OCI-M2 (cell line): Measurements from ENCODE around the gene S100A8.
"Not testable (repeated sequence)": the region's sequence is repeated elsewhere in the genome, so short reads cannot be mapped to it uniquely, and the experiment has no call there.

Experiments
- DNase-seq: peaks from one replicate; lab custom pipeline; 2025; ENCODE audit not compliant: unreplicated experiment; lab: John Stamatoyannopoulos, UW

Gene S100A8

GRCh38 chr1:153390938-153391710 is at the start of gene S100A8:
Gene S100A8, minus strand, starts transcription at chr1:153391073. Its CDS starts 538 bp downstream, at chr1:153390535.
- no peak for DNase-seq

- DNase-seq = no peak
Measured at GRCh38 chr1:153439273-153439672, 48.4 kb upstream of the S100A8 start.

- DNase-seq = no peak
Measured at GRCh38 chr1:153438599-153438998, 47.7 kb upstream of the S100A8 start.

GRCh38 chr1:153437236-153437635 is 46.4 kb upstream of the S100A8 start:
- DNase-seq = no peak

GRCh38 chr1:153434746-153435455 is 44.0 kb upstream of the S100A8 start:
- DNase-seq = no peak

GRCh38 chr1:153432874-153433681 is 42.2 kb upstream of the S100A8 start:
- no peak for DNase-seq

GRCh38 chr1:153431928-153432327 is 41.1 kb upstream of the S100A8 start:
- no peak for DNase-seq

- no peak for DNase-seq
Measured at GRCh38 chr1:153431427-153431826, 40.6 kb upstream of the S100A8 start.

- DNase-seq = no peak
Measured at GRCh38 chr1:153431002-153431401, 40.1 kb upstream of the S100A8 start.

- DNase-seq = no peak
Measured at GRCh38 chr1:153430561-153430960, 39.7 kb upstream of the S100A8 start.

GRCh38 chr1:153430166-153430553 is 39.3 kb upstream of the S100A8 start:
- DNase-seq = no peak

GRCh38 chr1:153429266-153430165 is 38.6 kb upstream of the S100A8 start:
- no peak for DNase-seq

GRCh38 chr1:153428791-153429190 is 37.9 kb upstream of the S100A8 start:
- DNase-seq = no peak

GRCh38 chr1:153428073-153428638 is 37.3 kb upstream of the S100A8 start:
- DNase-seq = no peak

GRCh38 chr1:153426809-153427208 is 35.9 kb upstream of the S100A8 start:
- no peak for DNase-seq

- DNase-seq = peak; percentile 2
Measured at GRCh38 chr1:153422450-153423068, 31.7 kb upstream of the S100A8 start.

- DNase-seq = no peak
Measured at GRCh38 chr1:153420306-153420705, 29.4 kb upstream of the S100A8 start.

- not testable (repeated sequence) for DNase-seq
Measured at GRCh38 chr1:153419436-153419793, 28.5 kb upstream of the S100A8 start.

GRCh38 chr1:153418758-153419435 is 28.0 kb upstream of the S100A8 start:
- DNase-seq = not testable (repeated sequence)
